Progenitor cell of endocrine pancreas (in vitro differentiated cells): ENCODE data around the gene NHLH2. TPM values are rescaled to one million over a fixed set of nuclear protein-coding genes. Genes with fewer than 3 reads are reported as not detected.

Source experiments
- DNase-seq: peaks from one replicate; pipeline ENCODE4 v3.0.0; 2021; ENCODE audit warnings: low spot score; ENCODE audit not compliant: unreplicated experiment
- H3K27ac Mint-ChIP-seq: 2 replicates; pipeline ENCODE4 v1.8.0; 2021; ENCODE audit warnings: mild to moderate bottlenecking, moderate library complexity, mixed read lengths
- H3K27me3 Mint-ChIP-seq: 2 replicates; pipeline ENCODE4 v1.8.0; 2021; ENCODE audit warnings: mixed read lengths
- H3K36me3 Mint-ChIP-seq: 2 replicates; pipeline ENCODE4 v1.8.0; 2022; ENCODE audit warnings: mixed read lengths; ENCODE audit not compliant: insufficient read depth
- H3K4me1 Mint-ChIP-seq: 2 replicates; pipeline ENCODE4 v1.8.0; 2021; ENCODE audit warnings: low read depth, mixed read lengths
- H3K4me3 Mint-ChIP-seq: 2 replicates; pipeline ENCODE4 v1.8.0; 2021; ENCODE audit warnings: low read depth, mild to moderate bottlenecking, moderate library complexity, mixed read lengths
- H3K9me3 Mint-ChIP-seq: 2 replicates; pipeline ENCODE4 v1.8.0; 2021; ENCODE audit warnings: low read depth, mixed read lengths
- CTCF ChIP-seq: fragments of 200-600 bp; sonication (generic); IDR thresholded peaks from one replicate; pipeline ENCODE4 v1.5.0; 2021; ENCODE audit warnings: antibody characterized with exemption, mild to moderate bottlenecking; ENCODE audit not compliant: unreplicated experiment
- total RNA-seq: library from RNA; stranded (reverse); gene quantifications from 2 replicates; pipeline ENCODE4 v1.2.1, GENCODE V29; 2021

NHLH2 gene
- total RNA-seq, 1 donor from 2014 or later: 0.29 TPM

- Mint-ChIP-seq H3K36me3 (no peaks in the 10 kb centered on the region), H3K27ac (no peak overlapping the region), H3K4me3 (no peak overlapping the region), H3K4me1 (peaks cover 10% of the 10 kb centered on the region), H3K27me3 (peaks cover 12% of the 10 kb centered on the region), H3K9me3 (peaks cover 8% of the 10 kb centered on the region)
- no peak for DNase-seq
- no peak for TF ChIP-seq CTCF
Observed at GRCh38 chr1:115790356-115790755, 50.6 kb downstream of the NHLH2 start.

Other genes with a start within 250 kb of the NHLH2 start
- gene VANGL1, start 199.2 kb downstream of the NHLH2 start, total RNA-seq: 22.9 and 25.8 TPM in 2 replicates
- not detected in 2 replicates for gene CASQ2, start 72.4 kb downstream of the NHLH2 start, total RNA-seq
- gene SLC22A15, start 135.4 kb upstream of the NHLH2 start, total RNA-seq: 4.6 and 5.3 TPM in 2 replicates